ENCODE results near the gene TTLL5.

GRCh38 chr14:75917946-75918335, 256.9 kb downstream of the TTLL5 start:
- TF ChIP-seq POLR2A (IDR thresholded peaks at IDR 0.05) (no peak), CTCF (IDR thresholded peaks at IDR 0.05) (no peak), POLR2AphosphoS5 (IDR thresholded peaks at IDR 0.05) (no peak), EP300 (IDR thresholded peaks at IDR 0.05) (no peak)
